ENCODE data around the gene SOHLH1.

Gene SOHLH1

GRCh38 chr9:135701959-135702721 lies 2.9 kb upstream of the SOHLH1 start, which contains the start of gene KCNT1:
TSS of gene KCNT1 (plus strand) at chr9:135702185. CDS start at chr9:135702259, 74 bp downstream.
- DNase-seq = peak; percentile 34

DNA sequence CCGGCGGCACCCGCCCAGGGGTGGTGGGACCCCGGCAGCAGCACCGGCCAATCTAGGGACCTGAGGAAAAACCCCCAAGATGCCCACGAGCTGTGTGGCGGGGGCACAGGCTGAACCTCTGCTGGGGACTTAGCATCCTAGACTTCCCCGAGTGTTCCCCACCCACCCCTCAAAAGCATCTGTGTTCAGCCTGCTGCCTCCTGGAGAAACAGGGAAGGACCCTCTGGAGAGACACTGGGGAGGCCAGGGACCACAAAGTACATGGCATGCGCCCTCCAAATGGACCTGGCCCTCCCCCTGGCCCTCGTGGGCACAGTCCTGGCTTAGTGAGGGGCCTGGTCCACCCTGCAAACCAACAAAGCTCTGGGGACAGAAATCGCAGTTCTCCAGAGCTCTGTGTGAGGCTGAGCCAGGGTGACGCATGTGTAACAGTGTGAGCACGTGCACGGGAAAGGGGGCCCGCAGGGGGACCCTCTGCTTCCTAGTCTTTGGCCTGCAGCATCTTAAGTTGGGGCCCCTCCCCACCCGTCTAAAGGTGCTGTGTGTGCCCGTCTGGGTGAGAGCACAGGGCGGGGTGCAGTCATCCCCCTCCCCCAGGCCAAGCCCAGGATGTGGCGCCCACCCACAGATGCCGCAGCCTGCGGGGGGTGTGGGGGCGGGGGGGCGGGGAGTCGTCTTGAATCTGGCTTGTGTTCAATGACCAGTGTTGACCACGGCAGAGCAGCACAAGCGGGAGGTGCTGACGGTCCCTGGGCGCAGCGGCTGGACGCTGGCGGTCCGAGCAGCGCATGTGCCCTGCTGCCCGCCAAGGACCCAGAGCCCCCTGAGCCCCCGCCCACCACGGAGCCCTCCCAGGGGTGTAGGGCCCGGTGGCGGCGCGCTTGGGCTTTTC lies 2.0 kb upstream of the SOHLH1 start:
- DNase-seq = no peak

GRCh38 chr9:135700525-135700924 lies 1.2 kb upstream of the SOHLH1 start:
- DNase-seq = no peak

DNA sequence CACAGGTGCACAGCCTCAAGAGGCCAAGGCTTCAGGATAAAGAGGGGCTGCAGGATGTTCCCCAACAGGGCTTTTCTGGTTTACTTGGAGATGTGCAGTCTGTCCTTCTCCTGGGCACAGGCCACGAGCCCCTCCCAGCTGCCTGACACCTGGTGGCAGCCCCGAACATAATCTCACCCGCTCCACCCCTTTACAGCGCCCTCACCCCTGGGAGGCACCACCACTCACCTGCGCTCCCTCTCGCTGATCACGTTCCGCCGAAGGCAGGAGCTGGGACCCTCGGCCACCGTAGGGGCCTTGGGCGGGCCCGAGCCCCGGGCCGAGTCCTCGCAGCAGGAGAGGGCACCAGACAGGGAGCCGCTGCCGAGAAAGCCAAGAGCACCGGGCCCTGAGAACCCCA lies 514 bp downstream of the SOHLH1 start:
- DNase-seq = no peak

- no peak for DNase-seq
These were observed 1.0 kb downstream of the SOHLH1 start for GRCh38 chr9:135698236-135698635.

DNA sequence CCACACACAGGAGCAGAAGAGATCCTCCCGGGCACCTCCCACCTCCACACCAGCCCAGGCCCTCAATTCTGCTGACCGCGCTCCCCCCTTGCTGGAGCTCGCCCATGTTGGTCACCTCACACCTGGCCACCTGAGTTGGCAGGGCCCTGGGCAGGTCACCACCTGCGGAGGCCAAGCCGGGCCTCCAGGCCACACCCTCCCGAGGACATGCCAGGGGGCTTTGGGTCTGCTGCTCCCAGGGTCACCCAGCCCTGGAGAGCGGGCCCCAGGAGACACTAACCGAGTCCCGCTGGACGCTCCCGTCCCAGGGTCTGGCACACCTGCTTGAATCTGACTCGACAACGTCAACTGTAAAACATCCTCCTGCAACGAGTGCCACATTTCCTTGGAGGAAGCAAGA lies 2.1 kb downstream of the SOHLH1 start:
- DNase-seq = no peak

GRCh38 chr9:135696446-135696845 lies 2.8 kb downstream of the SOHLH1 start:
- no peak for DNase-seq

- no peak for DNase-seq
These were observed 3.6 kb downstream of the SOHLH1 start for GRCh38 chr9:135695642-135696041.

DNA sequence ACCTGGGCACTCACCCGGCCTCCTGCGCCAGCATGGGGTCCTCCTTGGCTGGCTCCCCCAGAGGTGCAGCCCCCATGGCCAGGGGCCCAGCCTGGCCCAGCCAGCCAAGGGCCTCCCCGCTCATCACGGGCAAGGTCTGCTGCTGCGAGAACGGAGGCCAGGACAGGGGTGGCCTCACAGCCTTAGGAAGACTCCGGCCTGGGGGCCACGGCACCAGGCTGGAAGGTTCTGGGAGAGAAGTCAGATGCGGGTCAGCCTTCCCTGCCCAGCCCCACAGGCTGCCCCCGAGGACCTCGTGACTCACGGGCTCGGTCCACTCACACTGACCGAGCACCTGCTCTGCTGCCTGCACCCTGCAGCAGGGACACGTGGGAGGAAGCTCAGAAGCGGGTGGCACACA lies 4.2 kb downstream of the SOHLH1 start:
- DNase-seq = no peak

- no peak for DNase-seq
These were observed 4.9 kb downstream of the SOHLH1 start for GRCh38 chr9:135694414-135694813.

DNA sequence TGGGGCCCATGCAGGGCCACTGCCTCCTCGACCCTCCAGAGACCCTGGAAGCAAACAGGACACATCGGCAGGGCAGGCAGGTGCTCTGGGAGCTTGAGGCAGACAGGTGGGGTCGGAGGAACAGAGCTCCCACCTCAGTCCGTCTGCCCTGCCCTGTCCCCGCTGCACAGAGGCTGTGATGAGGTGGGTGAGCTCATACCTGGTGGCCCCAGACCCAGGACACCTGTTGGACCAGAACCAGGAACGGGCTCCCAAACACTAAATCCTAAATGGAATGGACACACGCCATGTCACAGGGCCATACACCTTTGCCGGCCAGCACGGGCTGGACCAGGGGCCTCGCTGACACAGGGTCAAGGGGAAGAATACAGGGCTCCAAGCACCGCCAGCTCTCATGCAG lies 5.5 kb downstream of the SOHLH1 start:
- no peak for DNase-seq

GRCh38 chr9:135693265-135693664 lies 6.0 kb downstream of the SOHLH1 start:
- no peak for DNase-seq

GRCh38 chr9:135692410-135692809 lies 6.9 kb downstream of the SOHLH1 start:
- DNase-seq = no peak

GRCh38 chr9:135690836-135691570 lies 8.3 kb downstream of the SOHLH1 start:
- DNase-seq = no peak

DNA sequence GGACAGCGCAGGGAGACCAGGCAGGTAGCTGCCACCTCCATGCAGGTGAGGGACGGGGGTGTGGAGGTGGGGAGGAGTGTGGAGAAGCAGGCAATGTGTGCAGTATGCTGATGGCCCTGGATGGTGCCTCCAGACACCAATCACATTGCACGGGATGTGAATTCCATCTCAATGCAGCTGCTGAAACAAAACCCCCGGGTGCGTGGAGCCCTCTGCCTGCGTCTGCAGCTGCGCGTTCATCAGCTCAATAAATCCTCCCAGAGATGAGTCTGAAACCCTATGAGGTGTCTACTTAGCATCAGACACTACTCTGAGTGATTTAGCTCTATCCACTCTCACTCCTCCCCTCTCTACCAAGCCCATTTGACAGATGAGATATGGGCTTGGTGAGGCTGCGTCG lies 10.3 kb downstream of the SOHLH1 start:
- DNase-seq = no peak

DNA sequence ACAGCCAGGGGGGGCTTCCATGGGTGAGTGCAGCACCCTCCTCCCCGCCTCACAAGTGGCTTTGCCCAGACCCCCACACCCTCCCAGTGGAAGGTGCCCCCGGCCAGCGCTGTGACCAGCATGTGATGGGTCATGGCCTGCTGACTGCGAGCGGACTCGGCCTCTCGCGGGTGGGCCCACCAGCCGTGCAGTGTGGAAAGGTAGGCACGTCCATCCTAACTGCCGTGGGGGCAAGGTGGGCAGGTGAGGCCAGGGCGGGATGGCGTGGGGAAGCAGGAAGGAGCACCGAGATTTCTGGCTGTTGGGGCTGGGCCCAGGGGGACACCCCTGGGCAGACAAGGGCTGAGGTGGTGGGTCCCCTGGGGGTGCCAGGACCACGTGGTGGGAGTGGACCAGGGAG lies 12.1 kb downstream of the SOHLH1 start:
- DNase-seq = no peak

GRCh38 chr9:135684691-135685090 lies 14.6 kb downstream of the SOHLH1 start:
- no peak for DNase-seq

DNA sequence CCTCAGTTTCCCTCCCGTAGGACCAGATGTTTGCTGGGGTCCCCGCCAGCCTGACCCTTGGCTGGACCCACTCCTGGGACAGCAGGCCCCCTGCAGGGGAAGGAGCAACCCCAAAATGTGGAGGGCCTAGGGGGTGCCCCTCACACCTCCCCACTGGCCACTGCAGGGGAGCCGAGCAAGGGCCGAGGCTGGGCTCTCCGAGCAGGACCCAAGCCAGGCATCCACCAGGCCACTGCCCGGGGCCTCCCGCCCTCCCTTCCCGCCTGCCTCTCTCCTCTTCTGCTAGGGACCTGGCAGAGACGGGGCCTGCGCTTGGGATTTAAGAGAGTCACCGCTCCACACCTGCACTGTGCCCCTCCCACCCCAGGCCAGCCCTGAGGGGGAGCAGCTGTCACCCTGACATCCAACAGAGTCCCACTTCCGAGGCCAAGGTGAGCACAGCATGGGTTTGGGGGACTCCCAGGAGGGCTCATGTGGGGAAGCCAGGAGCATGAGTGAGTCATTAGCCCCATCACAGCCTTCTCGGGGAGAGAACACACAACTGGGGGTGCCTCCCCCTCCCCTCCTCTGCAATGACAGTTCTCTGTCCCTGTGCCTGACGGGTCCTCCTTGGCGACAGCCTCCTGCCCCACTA lies 15.8 kb downstream of the SOHLH1 start:
- no peak for DNase-seq

DNA sequence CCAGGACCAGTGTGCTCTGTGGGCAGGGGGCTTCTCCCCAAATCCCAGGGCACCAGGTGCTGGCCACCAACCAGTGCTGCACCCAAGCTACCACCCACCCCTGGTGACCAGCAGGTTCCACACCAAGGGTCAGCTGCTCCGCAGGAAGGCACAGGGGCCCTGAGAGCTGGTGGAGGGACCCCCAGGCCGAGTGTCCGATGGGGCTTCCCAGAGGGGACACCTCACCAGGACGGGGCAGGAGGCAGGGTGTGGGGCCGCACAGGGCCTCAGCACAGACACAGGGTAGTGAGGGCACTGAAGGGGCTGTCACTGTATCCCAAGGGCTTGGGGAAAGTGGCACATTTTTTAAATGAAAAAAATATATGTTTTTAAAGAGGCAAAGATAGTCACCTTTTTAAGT lies 18.1 kb downstream of the SOHLH1 start:
- DNase-seq = no peak

DNA sequence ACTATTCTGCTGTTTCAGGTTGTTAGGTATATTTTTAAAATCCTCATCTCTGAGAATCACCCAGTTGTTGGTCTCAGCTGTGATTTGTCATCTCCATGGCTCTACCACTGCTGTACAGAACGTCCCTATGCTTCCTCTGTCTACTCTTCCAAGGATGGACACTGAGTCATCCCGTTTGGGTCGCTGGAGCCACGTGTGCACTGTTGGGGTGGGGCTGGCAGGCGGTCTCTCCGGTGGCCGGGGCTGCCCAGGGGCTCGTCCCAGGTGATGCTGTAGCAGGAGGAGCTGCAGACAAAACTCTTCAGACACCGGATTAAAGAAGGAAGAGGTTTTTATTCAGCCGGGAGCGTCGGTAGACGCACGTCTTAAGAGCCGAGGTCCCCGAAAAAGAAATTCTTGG lies 19.2 kb downstream of the SOHLH1 start:
- DNase-seq = no peak

GRCh38 chr9:135678236-135679017 lies 20.9 kb downstream of the SOHLH1 start:
- DNase-seq = no peak

GRCh38 chr9:135677641-135678168 lies 21.6 kb downstream of the SOHLH1 start:
- DNase-seq = no peak
